Activated CD4-positive, alpha-beta T cell treated with anti-CD3 and anti-CD28 coated beads for 48 hours (primary cell): ENCODE measurements around the gene GFOD1.
"Not testable (repeated sequence)": the region's sequence is repeated elsewhere in the genome, so short reads cannot be mapped to it uniquely, and the experiment has no call there.

ENCODE experiments used
- DNase-seq: peaks from one replicate; pipeline ENCODE4 v3.0.0-alpha.2; 2020

The GFOD1 gene

GRCh38 chr6:13348334-13349113 is 138.9 kb downstream of the GFOD1 start:
- no peak for DNase-seq

GRCh38 chr6:13346245-13346644 is 141.2 kb downstream of the GFOD1 start:
- no peak for DNase-seq

GRCh38 chr6:13342414-13343019 is 144.9 kb downstream of the GFOD1 start:
- no peak for DNase-seq

GRCh38 chr6:13339863-13340630 is 147.4 kb downstream of the GFOD1 start:
- DNase-seq: no peak

- no peak for DNase-seq
Observed at GRCh38 chr6:13338038-13338437, 149.4 kb downstream of the GFOD1 start.

- DNase-seq: peak; percentile 87
Observed at GRCh38 chr6:13336553-13336952, 150.8 kb downstream of the GFOD1 start.

- no peak for DNase-seq
Observed at GRCh38 chr6:13334953-13335352, 152.4 kb downstream of the GFOD1 start.

- DNase-seq: no peak
Observed at GRCh38 chr6:13332349-13332706, 155.1 kb downstream of the GFOD1 start.

- no peak for DNase-seq
Observed at GRCh38 chr6:13331516-13332348, 155.7 kb downstream of the GFOD1 start.

- no peak for DNase-seq
Observed at GRCh38 chr6:13328875-13329183, 158.6 kb downstream of the GFOD1 start.

- DNase-seq: peak; percentile 95
Observed at GRCh38 chr6:13328076-13328874, 159.1 kb downstream of the GFOD1 start, which contains the start of gene TBC1D7. Gene TBC1D7, minus strand, starts transcription at chr6:13328537. Its CDS starts 1,639 bp downstream, at chr6:13326898.

- no peak for DNase-seq
Observed at GRCh38 chr6:13327691-13328075, 159.7 kb downstream of the GFOD1 start.

GRCh38 chr6:13326031-13326586 is 161.3 kb downstream of the GFOD1 start:
- DNase-seq: not testable (repeated sequence)

- no peak for DNase-seq
Observed at GRCh38 chr6:13319891-13320564, 167.4 kb downstream of the GFOD1 start.

GRCh38 chr6:13318821-13319220 is 168.6 kb downstream of the GFOD1 start:
- no peak for DNase-seq

- no peak for DNase-seq
Observed at GRCh38 chr6:13315896-13316295, 171.5 kb downstream of the GFOD1 start.

- DNase-seq: no peak
Observed at GRCh38 chr6:13314806-13315205, 172.6 kb downstream of the GFOD1 start.

- no peak for DNase-seq
Observed at GRCh38 chr6:13311155-13311554, 176.2 kb downstream of the GFOD1 start.

GRCh38 chr6:13308332-13308731 is 179.1 kb downstream of the GFOD1 start:
- DNase-seq: no peak
